Neuronal stem cell (in vitro differentiated cells): ENCODE measurements around the gene HERC2.

Experiments
- DNase-seq: peaks from one replicate; pipeline ENCODE4 v3.0.0-alpha.2; 2013; ENCODE audit warnings: low spot score
- H2AFZ ChIP-seq: one replicate; pipeline ENCODE4 v1.6.1; 2013; ENCODE audit warnings: mild to moderate bottlenecking, low read length, inconsistent platforms
- H2AK5ac ChIP-seq: 2 replicates; pipeline ENCODE4 v1.6.1; 2013; ENCODE audit warnings: low read depth, mild to moderate bottlenecking, inconsistent platforms, low read length, moderate library complexity, mixed read lengths
- H2BK120ac ChIP-seq: 2 replicates; pipeline ENCODE4 v1.6.1; 2013; ENCODE audit warnings: low read depth, mild to moderate bottlenecking, inconsistent platforms, low read length, moderate library complexity, mixed read lengths
- H2BK12ac ChIP-seq: one replicate; pipeline ENCODE4 v1.6.1; 2013; ENCODE audit warnings: low read length, inconsistent platforms
- H2BK15ac ChIP-seq: 2 replicates; pipeline ENCODE4 v1.6.1; 2013; ENCODE audit warnings: mild to moderate bottlenecking, low read length, inconsistent platforms, mixed read lengths
- H2BK5ac ChIP-seq: one replicate; pipeline ENCODE4 v1.6.1; 2013; ENCODE audit warnings: inconsistent platforms, mild to moderate bottlenecking, low read length, moderate library complexity
- H3K14ac ChIP-seq: one replicate; pipeline ENCODE4 v1.6.1; 2013; ENCODE audit warnings: low read length, inconsistent platforms
- H3K18ac ChIP-seq: 2 replicates; pipeline ENCODE4 v1.6.1; 2013; ENCODE audit warnings: low read length, inconsistent platforms
- H3K23ac ChIP-seq: 2 replicates; pipeline ENCODE4 v1.6.1; 2013; ENCODE audit warnings: low read depth, mild to moderate bottlenecking, mixed read lengths, low read length, inconsistent platforms; ENCODE audit not compliant: poor library complexity
- H3K27ac ChIP-seq: replicated peaks from 3 replicates; pipeline ENCODE4 v1.5.1; 2013; ENCODE audit warnings: low read length, inconsistent platforms
- H3K27me3 ChIP-seq, 3 experiments: 2 replicates each; pipeline ENCODE4 v1.6.1; 2013; ENCODE audit warnings: low read length in 3 of 3, mild to moderate bottlenecking in 2 of 3, inconsistent platforms in 1 of 3, low read depth in 1 of 3, mixed read lengths in 1 of 3, moderate library complexity in 1 of 3; ENCODE audit not compliant: control insufficient read depth in 3 of 3, insufficient read depth in 3 of 3
- H3K36me3 ChIP-seq, 2 donors: replicated peaks in 1 of 2; 2 replicates each; pipeline ENCODE4 v1.6.1; 2013; ENCODE audit warnings: low read length in 2 of 2; ENCODE audit not compliant: control insufficient read depth in 2 of 2, insufficient read depth in 2 of 2
- H3K4ac ChIP-seq: 2 replicates; pipeline ENCODE4 v1.6.1; 2013; ENCODE audit warnings: inconsistent platforms, mild to moderate bottlenecking, low read length, moderate library complexity
- H3K4me1 ChIP-seq, 2 donors: 1 replicate in 1 of 2; 2 replicates in 1 of 2; pipeline ENCODE4 v1.6.1; 2013; ENCODE audit warnings: low read length in 2 of 2, low read depth in 1 of 2; ENCODE audit not compliant: control insufficient read depth in 2 of 2, insufficient read depth in 1 of 2
- H3K4me2 ChIP-seq: one replicate; pipeline ENCODE4 v1.6.1; 2013; ENCODE audit warnings: mild to moderate bottlenecking, low read length, inconsistent platforms; ENCODE audit not compliant: insufficient read depth, poor library complexity, severe bottlenecking
- H3K4me3 ChIP-seq, 2 donors: 2 replicates each; pipeline ENCODE4 v1.5.1; 2013; ENCODE audit warnings: low read length in 2 of 2, mild to moderate bottlenecking in 2 of 2, inconsistent platforms in 1 of 2, moderate library complexity in 1 of 2
- H3K79me1 ChIP-seq: one replicate; pipeline ENCODE4 v1.6.1; 2013; ENCODE audit warnings: low read depth, mild to moderate bottlenecking, inconsistent platforms, low read length, moderate library complexity
- H3K9ac ChIP-seq: one replicate; pipeline ENCODE4 v1.6.1; 2013; ENCODE audit warnings: mild to moderate bottlenecking, low read depth, low read length, inconsistent platforms; ENCODE audit not compliant: poor library complexity
- H3K9me3 ChIP-seq, 2 donors: replicated peaks in 1 of 2; 2 replicates each; pipeline versions ENCODE3 to v1.6.1; 2013; ENCODE audit warnings: low read length in 2 of 2, mild to moderate bottlenecking in 2 of 2, inconsistent platforms in 1 of 2, low read depth in 1 of 2, mixed read lengths in 1 of 2, moderate library complexity in 1 of 2; ENCODE audit not compliant: control insufficient read depth in 2 of 2, insufficient read depth in 1 of 2
- H4K8ac ChIP-seq: one replicate; pipeline ENCODE4 v1.6.1; 2013; ENCODE audit warnings: low read depth, mild to moderate bottlenecking, inconsistent platforms, low read length, moderate library complexity
- H4K91ac ChIP-seq: one replicate; pipeline ENCODE4 v1.6.1; 2013; ENCODE audit warnings: low read length, low read depth, mild to moderate bottlenecking, inconsistent platforms; ENCODE audit not compliant: poor library complexity
- WGBS, 2 donors: extraction: QIAGEN DNeasy Blood & Tissue Kit; methylation state at CpG; one replicate each; pipeline ENCODE4 v1.1.7; 2013; ENCODE audit warnings: missing lambda C conversion rate in 2 of 2, mixed read lengths in 1 of 2; ENCODE audit not compliant: insufficient read length in 2 of 2, insufficient replicate concordance in 1 of 2; ENCODE audit errors: extremely low coverage in 2 of 2; 5-methylcytosine and 5-hydroxymethylcytosine counted together

The HERC2 gene

GRCh38 chr15:28115871-28116270 is 206.1 kb downstream of the HERC2 start:
- no peak overlapping the region for H4K8ac ChIP-seq
- no peak overlapping the region for H2BK12ac ChIP-seq
- peaks cover 0 to 3% of the 10 kb centered on the region in 2 donors for H3K9me3 ChIP-seq
- H2AK5ac ChIP-seq, result no peak overlapping the region
- H3K27ac ChIP-seq, result no peak overlapping the region
- H3K79me1 ChIP-seq, result peaks cover 3% of the 10 kb centered on the region
- no peak overlapping the region for H3K18ac ChIP-seq
- H4K91ac ChIP-seq, result no peak overlapping the region
- H3K4me3 ChIP-seq, result no peak overlapping the region
- H3K4me1 ChIP-seq, result no peaks in the 10 kb centered on the region
- no peak overlapping the region for H2BK120ac ChIP-seq
- no peak overlapping the region for H3K4me2 ChIP-seq
- H3K14ac ChIP-seq, result no peak overlapping the region
- peaks cover 62 to 98% of the 10 kb centered on the region in 2 donors for H3K36me3 ChIP-seq
- WGBS, 2 donors, result no CpG with 5 or more reads among the region's 13 CpGs
- peak overlapping the region; percentile 73 for H3K23ac ChIP-seq
- H3K4ac ChIP-seq, result no peak overlapping the region
- no peak overlapping the region for H3K9ac ChIP-seq
- H2BK15ac ChIP-seq, result no peak overlapping the region
- no peak for DNase-seq
- no peak overlapping the region for H2AFZ ChIP-seq
- H2BK5ac ChIP-seq, result peak overlapping the region; percentile 39
- no peaks in the 10 kb centered on the region for H3K27me3 ChIP-seq

GRCh38 chr15:28114721-28115622 is 207.0 kb downstream of the HERC2 start:
- Histone ChIP-seq H3K14ac (no peak overlapping the region), H3K36me3 (peaks cover 61 to 98% of the 10 kb centered on the region in 2 donors), H3K4ac (no peak overlapping the region), H3K4me1 (no peaks in the 10 kb centered on the region), H3K4me3 (no peak overlapping the region), H3K9ac (no peak overlapping the region), H2BK12ac (no peak overlapping the region), H3K4me2 (no peak overlapping the region), H2BK5ac (peak overlapping the region; percentile 78), H2AK5ac (no peak overlapping the region), H4K91ac (no peak overlapping the region), H3K23ac (no peak overlapping the region), H3K27ac (no peak overlapping the region), H3K27me3 (no peaks in the 10 kb centered on the region), H2AFZ (no peak overlapping the region), H3K9me3 (peaks cover 0 to 5% of the 10 kb centered on the region in 2 donors), H3K79me1 (peaks cover 3% of the 10 kb centered on the region), H2BK120ac (no peak overlapping the region), H4K8ac (no peak overlapping the region), H2BK15ac (no peak overlapping the region), H3K18ac (no peak overlapping the region)
- DNase-seq, result no peak
- no CpG with 5 or more reads among the region's 23 CpGs for WGBS, 2 donors

GRCh38 chr15:28114114-28114455 is 207.9 kb downstream of the HERC2 start:
- H3K14ac ChIP-seq, result peak overlapping the region; percentile 40
- H3K4me3 ChIP-seq, result no peak overlapping the region
- H3K9ac ChIP-seq, result no peak overlapping the region
- no peak overlapping the region for H3K23ac ChIP-seq
- H3K36me3 ChIP-seq, result peaks cover 58 to 92% of the 10 kb centered on the region in 2 donors
- no peak overlapping the region for H2BK15ac ChIP-seq
- peaks cover 3% of the 10 kb centered on the region for H3K79me1 ChIP-seq
- WGBS, 2 donors, result no CpG with 5 or more reads among the region's 4 CpGs
- H3K27ac ChIP-seq, result no peak overlapping the region
- no peak overlapping the region for H2BK12ac ChIP-seq
- H2AK5ac ChIP-seq, result peak overlapping the region; percentile 49
- H3K4me1 ChIP-seq, result no peaks in the 10 kb centered on the region
- H3K9me3 ChIP-seq, result peaks cover 0 to 5% of the 10 kb centered on the region in 2 donors
- no peaks in the 10 kb centered on the region for H3K27me3 ChIP-seq
- no peak overlapping the region for H3K18ac ChIP-seq
- peak overlapping the region; percentile 1 for H4K8ac ChIP-seq
- no peak overlapping the region for H2AFZ ChIP-seq
- H3K4me2 ChIP-seq, result no peak overlapping the region
- H4K91ac ChIP-seq, result peak overlapping the region; percentile 25
- H3K4ac ChIP-seq, result no peak overlapping the region
- no peak overlapping the region for H2BK5ac ChIP-seq
- DNase-seq, result no peak
- no peak overlapping the region for H2BK120ac ChIP-seq

GRCh38 chr15:28113394-28114113 is 208.4 kb downstream of the HERC2 start:
- Histone ChIP-seq H3K4me1 (no peaks in the 10 kb centered on the region), H4K91ac (peak overlapping the region; percentile 25), H2AFZ (no peak overlapping the region), H3K27me3 (no peaks in the 10 kb centered on the region), H2BK120ac (no peak overlapping the region), H3K4ac (no peak overlapping the region), H3K9me3 (peaks cover 0 to 5% of the 10 kb centered on the region in 2 donors), H3K18ac (no peak overlapping the region), H3K27ac (no peak overlapping the region), H2BK12ac (no peak overlapping the region), H2AK5ac (peak overlapping the region; percentile 49), H2BK5ac (no peak overlapping the region), H3K36me3 (peaks cover 57 to 86% of the 10 kb centered on the region in 2 donors), H3K14ac (peak overlapping the region; percentile 40), H3K79me1 (peaks cover 3% of the 10 kb centered on the region), H2BK15ac (no peak overlapping the region), H3K9ac (no peak overlapping the region), H3K23ac (no peak overlapping the region), H3K4me3 (peak overlapping the region in 1 of 2 donors; percentile 38), H4K8ac (peak overlapping the region; percentile 1), H3K4me2 (no peak overlapping the region)
- DNase-seq, result no peak
- WGBS, 2 donors, result no CpG with 5 or more reads among the region's 23 CpGs
